C1 segment of cervical spinal cord (tissue), 14 donors: ENCODE results near the gene CXCR5.

ENCODE experiments used
- DNase-seq, 14 donors: peaks; one replicate each; lab custom pipeline; 2025; lab: John Stamatoyannopoulos, UW

CXCR5 gene

DNA sequence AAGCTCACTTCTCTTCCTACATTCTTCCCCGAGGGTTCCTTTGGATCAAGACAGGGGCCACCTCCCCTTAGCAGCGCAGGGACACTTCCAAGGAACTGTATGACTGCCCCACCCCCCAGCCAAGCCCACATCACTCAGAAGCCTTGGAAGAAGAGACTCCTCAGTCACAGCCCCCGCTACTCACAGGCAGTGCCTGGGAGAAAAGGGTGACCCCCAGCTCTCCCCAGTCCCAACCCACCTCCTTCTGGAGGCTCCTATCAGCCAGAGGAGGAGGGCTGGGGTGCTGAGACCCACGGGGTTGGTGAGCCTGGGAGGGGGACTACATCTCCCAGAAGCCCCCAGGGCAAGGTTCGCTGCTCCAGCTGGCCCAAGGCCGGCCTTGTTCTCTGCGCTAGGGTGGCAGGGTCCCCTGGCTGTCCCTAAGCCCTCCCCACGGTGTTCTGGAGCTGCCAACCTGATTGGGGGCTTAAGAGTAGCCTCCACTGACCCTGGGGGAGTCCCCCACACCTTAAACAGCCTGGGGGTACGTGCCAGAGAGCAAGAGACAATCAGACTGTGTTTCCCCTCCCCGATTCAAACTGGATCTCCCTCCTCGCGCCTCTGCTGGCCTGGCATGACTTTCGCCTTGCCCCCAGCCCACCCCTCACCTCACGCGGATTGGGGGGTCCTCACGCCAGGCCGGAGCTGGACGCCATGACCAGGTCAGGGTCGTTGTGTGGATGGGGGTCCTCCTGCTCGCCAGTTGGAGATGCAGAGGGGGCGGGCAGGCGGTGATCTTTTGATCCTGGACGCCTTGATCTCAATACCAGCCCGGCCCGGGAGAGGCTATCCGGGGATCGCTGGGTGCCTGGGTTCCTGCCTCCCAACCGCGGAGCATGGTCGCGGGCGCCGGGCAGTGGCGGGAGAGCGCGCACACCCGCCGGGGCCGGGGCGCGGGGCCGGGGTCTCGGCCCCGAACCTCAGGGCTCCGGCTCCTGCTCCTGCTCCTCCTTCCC, 41.2 kb downstream of the CXCR5 start:
- peak in 9 of 14 donors; percentile 35 to 78 (median 64) for DNase-seq

DNA sequence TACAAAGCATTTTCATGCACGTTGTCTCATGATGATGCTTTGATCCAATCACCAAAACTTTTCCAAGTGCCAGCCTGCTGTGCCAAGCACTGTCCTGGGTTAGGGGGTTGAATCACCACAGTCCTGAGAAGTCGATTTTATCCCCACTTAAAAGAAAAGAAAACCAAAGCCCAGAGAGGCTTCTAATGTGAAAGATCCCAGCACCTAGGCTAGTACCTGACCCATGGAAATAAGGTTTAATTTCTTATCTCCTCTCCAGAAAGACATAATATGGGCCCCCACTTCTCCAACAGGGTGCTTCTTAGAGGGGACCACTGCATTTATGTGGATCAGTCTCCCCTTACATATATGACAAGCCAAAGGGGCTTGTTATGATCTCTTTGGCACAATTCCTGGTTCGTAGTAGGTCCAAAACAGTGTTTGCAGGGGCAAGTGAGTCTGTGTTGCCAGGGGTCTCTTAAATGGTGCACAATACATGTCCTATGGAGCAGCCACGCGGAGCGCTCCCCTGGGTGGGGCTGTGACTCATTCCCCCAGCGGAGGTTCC, 43.9 kb downstream of the CXCR5 start:
- no peak for DNase-seq

DNA sequence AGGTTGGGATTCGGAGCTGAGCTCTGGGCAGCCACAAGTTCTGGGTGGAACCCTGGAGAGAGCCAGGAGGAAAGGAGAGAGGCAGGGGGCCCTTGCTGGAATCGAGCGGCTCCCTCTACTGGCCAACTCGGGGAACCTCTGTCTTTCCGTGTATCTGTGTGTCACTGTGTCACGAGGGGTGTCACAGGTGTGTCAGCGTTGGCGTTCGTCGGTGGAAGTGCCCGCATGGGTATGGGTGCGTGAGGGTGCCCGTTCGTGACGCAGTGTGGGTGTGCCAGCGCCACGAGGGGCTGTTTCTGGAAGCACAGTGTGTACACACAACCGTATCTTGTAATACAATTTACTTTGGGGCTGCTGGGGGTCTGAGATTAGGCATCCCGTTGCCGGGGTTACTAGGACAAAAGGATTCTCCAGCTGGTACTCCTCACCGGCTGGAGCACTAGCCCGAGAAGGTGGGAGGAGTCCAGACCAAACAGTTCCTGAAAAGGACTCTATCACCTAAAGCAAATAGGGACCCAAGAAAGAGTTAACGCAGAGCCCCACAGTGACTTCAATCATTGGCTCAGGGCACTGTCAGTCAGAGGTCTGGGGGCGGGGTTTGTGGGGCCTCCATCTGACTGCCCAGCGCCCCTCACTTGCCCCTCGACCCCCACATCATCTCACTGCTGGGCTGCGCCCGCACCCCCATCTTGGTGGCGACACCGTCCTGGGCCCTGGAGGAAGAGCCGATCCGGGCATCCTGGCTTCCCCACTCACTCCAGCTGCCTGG, 44.6 kb downstream of the CXCR5 start:
- peak in 13 of 14 donors; percentile 81 to 98 (median 90) for DNase-seq

DNA sequence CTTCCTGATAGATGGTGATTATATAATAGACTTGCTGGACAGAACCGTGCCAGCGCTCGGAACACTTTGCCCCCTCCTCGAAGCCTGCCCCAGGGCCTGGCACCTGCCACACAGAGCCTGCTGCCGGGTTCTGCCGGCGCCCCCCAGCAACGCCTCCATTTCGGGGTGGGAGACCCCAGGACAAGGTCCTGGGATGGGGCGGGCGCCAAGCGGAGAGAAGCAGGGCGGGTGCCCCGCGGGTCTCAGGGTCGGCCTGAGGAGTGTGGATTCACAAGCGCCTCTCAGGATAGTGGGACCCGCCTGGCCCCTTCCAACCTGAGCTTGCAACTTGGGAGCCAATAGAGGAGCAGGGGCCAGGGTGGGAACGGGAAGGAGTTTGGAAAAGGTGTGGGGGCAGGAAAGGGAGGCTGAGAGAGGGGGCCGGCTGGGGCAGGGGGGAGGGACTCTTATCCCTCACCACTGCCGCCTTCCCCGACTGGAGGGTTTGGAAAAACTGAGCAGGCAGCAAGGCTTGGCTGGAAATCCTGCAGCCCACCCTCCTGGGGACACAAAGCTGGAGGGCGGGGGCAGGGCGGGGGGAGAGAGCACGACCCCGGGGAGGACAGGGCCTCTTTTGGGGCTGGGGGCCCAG, 45.3 kb downstream of the CXCR5 start:
- peak in 10 of 14 donors; percentile 80 to 94 (median 88) for DNase-seq

DNA sequence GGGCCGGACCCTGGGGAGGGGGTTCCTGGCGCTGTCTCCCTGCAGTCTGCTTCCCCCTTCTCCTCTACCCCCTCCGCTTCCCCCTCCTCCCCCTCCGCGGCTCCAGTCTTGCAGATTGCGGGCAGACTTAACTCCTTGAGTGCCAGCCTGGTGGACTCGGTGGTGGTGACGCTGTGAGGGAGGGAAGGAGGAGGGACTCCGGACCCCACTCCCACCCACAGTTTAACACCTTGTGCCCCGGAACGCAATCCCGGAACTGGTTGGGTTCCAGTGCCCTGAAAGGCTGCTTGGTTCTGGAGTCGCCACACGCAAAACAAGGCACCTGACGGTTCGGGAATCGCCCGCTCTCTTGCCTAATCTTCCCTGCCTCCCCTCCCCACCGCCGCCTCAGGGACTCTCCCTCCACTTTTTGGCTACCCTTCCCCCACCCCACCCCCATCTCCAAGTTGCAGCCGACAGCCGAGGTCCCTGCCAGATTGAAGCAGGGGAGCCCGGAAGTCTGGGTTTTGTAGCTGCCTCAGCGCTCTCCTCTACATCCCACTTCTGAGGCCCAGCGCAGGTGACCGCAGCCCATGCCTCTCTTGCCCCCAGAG, 45.9 kb downstream of the CXCR5 start:
- DNase-seq = peak in 12 of 14 donors; percentile 80 to 93 (median 88)

DNA sequence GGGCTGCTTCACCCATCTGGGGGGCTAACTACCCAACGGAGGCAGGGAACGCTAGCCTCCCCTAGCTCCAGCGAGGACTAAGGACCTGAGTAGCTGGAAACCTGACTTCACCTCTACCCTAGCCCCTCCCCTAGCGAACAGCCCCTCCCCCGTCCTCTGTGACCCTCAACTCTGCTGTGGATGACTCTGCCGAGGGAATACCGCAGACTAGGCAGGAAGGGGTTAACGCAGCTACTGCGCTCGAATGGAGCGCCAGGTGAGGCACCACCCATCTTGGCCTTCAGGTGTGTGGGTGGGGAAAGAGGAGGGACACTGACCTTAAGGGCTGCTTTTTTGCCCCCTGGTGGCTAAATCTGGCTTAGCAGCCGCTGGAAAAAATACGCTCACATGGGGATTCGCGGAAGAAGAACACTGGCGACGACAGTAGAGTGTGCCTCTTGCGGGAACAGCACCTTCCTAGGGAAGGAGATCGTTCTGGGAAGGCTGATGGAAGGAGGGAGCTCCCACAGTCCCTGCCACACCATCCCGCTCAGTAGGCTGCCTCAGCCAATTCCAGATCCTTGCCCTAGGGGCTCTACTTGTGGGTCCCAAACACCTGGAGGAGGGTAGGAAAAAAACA, 46.5 kb downstream of the CXCR5 start:
- peak in 11 of 14 donors; percentile 44 to 92 (median 71) for DNase-seq

DNA sequence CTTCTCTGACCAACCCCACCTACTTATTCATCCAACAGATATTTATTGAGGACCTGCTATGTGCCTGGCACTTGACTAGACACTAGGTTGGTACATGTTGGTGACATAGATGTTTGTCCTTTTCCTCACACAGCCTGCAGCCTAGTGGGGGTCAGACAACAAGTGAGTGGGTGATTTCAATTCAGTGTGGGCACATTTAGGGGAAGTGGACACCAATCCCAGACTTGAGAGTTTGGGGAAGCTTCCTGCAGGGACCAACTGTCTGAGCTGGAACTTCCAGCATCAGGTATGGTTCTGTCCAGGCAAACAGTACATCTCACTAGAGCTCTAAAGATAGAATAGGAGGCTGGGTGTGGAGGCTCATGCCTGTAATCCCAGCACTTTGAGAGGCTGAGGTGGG, 47.9 kb downstream of the CXCR5 start:
- DNase-seq = no peak

DNA sequence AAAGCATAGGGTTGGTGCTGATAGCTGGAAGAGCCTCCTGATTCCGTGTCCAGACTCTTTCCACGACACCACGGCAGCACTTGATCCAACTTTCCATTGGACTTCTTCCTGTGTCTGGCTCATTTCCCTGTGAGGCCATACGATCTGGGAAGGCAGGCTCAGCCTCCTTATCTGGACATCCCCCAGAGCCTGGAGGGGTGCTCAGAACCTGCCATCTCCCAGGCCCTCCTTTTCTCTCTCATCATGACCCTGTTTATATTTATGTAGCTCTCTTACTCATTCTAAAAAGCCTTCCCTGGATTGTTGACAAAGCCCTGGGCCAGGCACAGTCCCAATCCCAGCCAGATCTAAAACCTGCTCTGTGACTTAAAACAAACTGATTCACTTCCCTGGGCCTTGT, 49.8 kb downstream of the CXCR5 start:
- peak in 1 of 14 donors; percentile 34 for DNase-seq

DNA sequence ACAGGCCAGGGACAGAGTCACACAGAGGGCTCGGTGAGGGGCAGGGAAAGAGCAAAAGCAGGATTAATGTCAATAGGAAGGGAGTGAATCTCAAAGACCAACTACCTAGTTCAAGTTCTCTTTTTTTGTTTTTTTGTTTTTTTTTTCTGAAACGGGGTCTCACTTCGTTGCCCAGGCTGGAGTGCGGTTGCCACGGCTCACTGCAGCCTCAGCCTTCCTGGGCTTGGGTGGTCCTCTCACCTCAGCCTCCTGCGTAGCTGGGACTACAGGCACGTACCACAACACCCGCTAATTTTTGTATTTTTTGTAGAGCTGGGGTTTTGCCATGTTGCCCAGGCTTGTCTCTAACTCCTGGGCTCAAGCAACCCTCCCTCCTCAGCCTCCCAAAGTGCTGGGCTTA, 51.7 kb downstream of the CXCR5 start:
- DNase-seq = no peak

DNA sequence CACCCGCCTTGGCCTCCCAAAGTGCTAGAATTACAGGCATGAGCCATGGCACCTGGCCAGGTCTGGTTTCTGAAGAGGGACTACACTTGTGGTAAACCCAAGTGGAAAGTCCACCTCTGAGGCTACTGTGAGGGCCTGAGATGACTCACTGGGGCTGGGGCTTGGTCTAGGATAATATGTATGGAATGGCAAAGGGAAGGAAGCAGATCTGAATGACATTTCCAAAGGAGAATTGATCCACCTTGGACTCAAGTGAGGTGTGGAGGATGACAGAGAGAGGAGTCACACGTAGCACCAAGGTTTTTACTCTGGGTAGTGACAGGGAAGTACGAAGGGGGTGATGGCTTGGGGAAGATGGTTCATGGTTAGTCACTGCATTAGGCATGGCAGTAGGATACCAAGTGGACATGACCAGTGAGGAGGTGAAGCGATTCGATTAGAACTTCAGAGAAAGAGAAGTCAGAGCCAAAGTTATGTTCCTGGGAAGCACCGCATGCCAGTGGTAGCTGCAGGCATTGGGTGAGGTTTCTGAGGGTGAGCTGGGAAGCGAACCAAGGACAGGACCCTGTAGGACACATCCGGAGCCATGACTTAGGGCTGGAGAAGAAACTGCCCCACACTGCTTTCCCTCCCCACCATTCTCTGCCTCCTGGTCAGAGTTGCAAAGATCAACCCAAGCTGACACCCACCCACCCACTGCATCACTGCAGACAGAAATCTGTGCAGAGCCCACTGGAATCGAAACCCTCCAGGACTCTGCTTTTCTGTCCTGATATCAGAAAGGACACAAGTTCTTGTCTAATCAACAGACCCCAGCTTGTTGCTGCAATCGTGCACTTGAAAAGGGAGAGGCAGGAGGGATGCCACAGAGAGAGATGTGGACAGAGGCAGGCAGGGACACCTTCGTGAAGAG, 55.1 kb downstream of the CXCR5 start:
- no peak for DNase-seq

DNA sequence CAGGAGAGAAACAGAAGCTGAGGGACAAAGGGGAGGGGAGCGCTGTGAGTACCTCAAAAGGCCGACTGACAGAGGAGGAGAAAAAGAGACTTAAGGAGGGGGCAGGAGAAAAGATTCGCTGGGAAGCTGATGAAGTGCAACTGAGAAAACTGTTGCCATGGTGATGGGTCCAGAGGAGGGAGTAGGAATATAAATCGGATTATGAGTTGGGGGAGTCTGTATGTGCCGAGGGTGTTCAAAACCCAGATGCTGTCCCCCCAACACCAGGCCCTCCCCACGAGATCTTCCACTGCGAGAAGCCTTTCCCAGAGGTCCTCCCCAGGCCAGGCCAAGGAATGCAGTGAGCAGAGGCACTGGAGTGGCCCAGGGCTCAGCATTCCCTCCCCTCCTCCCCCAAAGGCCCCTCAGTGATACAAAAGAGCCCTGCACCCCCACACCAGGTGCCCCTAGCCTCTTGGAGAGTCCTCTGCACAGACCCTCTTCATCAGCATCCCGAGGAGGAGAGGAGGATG, 55.8 kb downstream of the CXCR5 start:
- no peak for DNase-seq

DNA sequence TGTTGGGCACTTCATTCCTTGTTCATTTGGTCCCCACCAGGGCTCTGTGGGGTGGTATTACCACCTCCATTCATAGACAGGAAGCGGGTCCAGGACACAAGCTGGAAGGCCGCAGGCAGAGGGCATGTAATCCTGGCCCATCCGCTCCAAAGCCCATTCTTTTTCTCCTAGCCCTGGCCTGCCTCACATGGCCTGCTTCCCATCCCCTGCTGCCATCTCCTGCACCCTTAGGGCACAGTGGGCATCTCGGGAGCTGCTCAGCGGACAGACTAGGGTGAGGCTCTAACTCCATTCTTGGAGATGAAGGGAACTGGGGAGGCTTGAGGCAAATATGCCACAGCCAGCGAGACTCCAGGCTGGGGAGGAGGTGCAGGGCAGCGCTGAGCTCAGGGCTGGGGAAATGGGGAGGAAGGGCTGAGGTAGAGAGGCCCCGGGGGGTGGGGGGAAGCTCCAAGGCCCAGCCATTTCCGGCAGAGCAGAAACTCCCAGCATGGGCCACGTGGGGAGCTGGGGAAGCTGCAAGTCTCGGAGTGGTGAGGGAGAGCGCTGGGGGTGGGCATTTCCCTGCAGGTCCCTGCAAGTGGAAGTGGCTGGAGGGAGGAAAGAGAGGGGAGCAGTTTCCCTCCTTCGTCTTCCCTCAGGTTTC, 56.4 kb downstream of the CXCR5 start:
- DNase-seq = peak in 2 of 14 donors; percentile 10 to 27

DNA sequence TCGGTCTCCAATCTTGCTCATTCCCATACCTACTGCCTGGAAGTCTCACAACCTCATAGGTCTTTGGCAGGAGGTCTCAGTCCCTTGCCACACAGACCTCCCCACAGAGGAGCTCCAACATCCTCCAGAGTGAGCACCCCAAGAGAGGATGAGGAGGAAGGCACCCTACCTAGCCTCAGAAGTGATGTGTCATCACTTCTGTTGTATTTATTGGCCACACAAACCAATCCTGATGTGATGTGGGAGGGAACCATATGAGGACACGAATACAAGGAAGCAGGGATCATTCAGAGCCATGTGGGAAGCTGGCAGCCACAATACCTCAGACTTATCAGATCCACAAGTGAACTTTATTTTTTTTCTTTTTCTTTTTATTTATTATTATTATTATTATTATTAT, 63.4 kb downstream of the CXCR5 start:
- no peak for DNase-seq
